Body of pancreas (tissue), 4 donors: ENCODE data around the gene PACRG.

Experiments used
- CTCF ChIP-seq, 7 experiments: fragments of 450-650 bp in 4 of 7; fragments of 200-600 bp in 3 of 7; sonication (generic) in 3 of 7; IDR thresholded peaks; one replicate each; pipeline ENCODE4 v1.5.1; 2016 to 2019; ENCODE audit warnings: antibody characterized with exemption in 7 of 7
- POLR2A ChIP-seq, 3 donors: fragments of 450-650 bp; IDR thresholded peaks; one replicate each; pipeline ENCODE4 v1.6.1; 2016; ENCODE audit warnings: antibody characterized with exemption in 3 of 3, mild to moderate bottlenecking in 2 of 3

GRCh38 chr6:163121270-163121669 is 393.5 kb downstream of the PACRG start:
- no peak for TF ChIP-seq CTCF (IDR thresholded peaks at IDR 0.05)
- TF ChIP-seq POLR2A (IDR thresholded peaks at IDR 0.05), result no peak
